Smooth muscle cell (in vitro differentiated cells): ENCODE data around the gene STAG1. TPM values are rescaled to one million over a fixed set of nuclear protein-coding genes. Genes with fewer than 3 reads are reported as not detected.
"Not testable (repeated sequence)": the region's sequence is repeated elsewhere in the genome, so short reads cannot be mapped to it uniquely, and the experiment has no call there.

ENCODE experiments used
- DNase-seq: peaks from one replicate; lab custom pipeline; 2025; ENCODE audit not compliant: unreplicated experiment; lab: John Stamatoyannopoulos, UW
- H2AFZ ChIP-seq: fragments of 200-600 bp; sonication (generic); 2 replicates; pipeline ENCODE4 v1.6.0; 2016; ENCODE audit warnings: antibody characterized with exemption, low read depth, mild to moderate bottlenecking
- H3F3A ChIP-seq: fragments of 200-600 bp; sonication (generic); 2 replicates; pipeline ENCODE4 v1.6.0; 2017; ENCODE audit warnings: antibody characterized with exemption, low read depth
- H3K27ac ChIP-seq: fragments of 200-600 bp; sonication (generic); 2 replicates; pipeline ENCODE4 v1.5.1; 2016; ENCODE audit warnings: low read depth, mild to moderate bottlenecking
- H3K27me3 ChIP-seq: fragments of 200-600 bp; sonication (generic); 2 replicates; pipeline ENCODE4 v1.6.1; 2016; ENCODE audit warnings: low read depth, mild to moderate bottlenecking
- H3K36me3 ChIP-seq: fragments of 200-600 bp; sonication (generic); 2 replicates; pipeline ENCODE4 v1.5.1; 2016; ENCODE audit warnings: low read depth
- H3K4me1 ChIP-seq: fragments of 200-600 bp; sonication (generic); 2 replicates; pipeline ENCODE4 v1.5.1; 2016; ENCODE audit warnings: low read depth
- H3K4me2 ChIP-seq: fragments of 200-600 bp; sonication (generic); 2 replicates; pipeline ENCODE4 v1.6.0; 2016; ENCODE audit warnings: mild to moderate bottlenecking
- H3K4me3 ChIP-seq: fragments of 200-600 bp; sonication (generic); 2 replicates; pipeline ENCODE4 v1.5.1; 2016; ENCODE audit warnings: mild to moderate bottlenecking
- H3K79me2 ChIP-seq: fragments of 200-600 bp; sonication (generic); 2 replicates; pipeline ENCODE4 v1.6.0; 2016; ENCODE audit warnings: low read depth, mild to moderate bottlenecking
- H3K9ac ChIP-seq: fragments of 200-600 bp; sonication (generic); 2 replicates; pipeline ENCODE4 v1.6.0; 2016; ENCODE audit warnings: low read depth
- H3K9me3 ChIP-seq: fragments of 200-600 bp; sonication (generic); replicated peaks from 2 replicates; pipeline ENCODE4 v1.5.1; 2016; ENCODE audit warnings: low read depth
- H4K20me1 ChIP-seq: fragments of 200-600 bp; sonication (generic); 2 replicates; pipeline ENCODE4 v1.6.0; 2016; ENCODE audit warnings: low read depth
- WGBS: methylation state at CpG from one replicate; pipeline ENCODE4 v1.1.7; 2016; ENCODE audit warnings: low lambda C conversion rate; 5-methylcytosine and 5-hydroxymethylcytosine counted together
- polyA plus RNA-seq: library from polyadenylated mRNA; unstranded; fragments of >200 nt; fragmentation: Nextera tagmentation; extraction: Ambion mirVana; gene quantifications from 2 replicates; pipeline ENCODE4 v1.2.1, GENCODE V29; 2016
- total RNA-seq: library from RNA; depleted of rRNA; stranded (reverse); fragments of >200 nt; gene quantifications from 2 replicates; pipeline ENCODE4 v1.2.3, GENCODE V29; 2014
- TF ChIP-seq, protein P1 (sequence below): fragments of 200-600 bp; sonication (generic); IDR thresholded peaks from 2 replicates; pipeline ENCODE4 v1.5.1; 2017; ENCODE audit warnings: borderline replicate concordance, mild to moderate bottlenecking, antibody characterized with exemption; ENCODE audit not compliant: insufficient read depth, poor library complexity, severe bottlenecking

Gene STAG1
- total and polyA plus RNA-seq, 2 experiments from 2014 or later, result 14.6 to 29.5 TPM

DNA sequence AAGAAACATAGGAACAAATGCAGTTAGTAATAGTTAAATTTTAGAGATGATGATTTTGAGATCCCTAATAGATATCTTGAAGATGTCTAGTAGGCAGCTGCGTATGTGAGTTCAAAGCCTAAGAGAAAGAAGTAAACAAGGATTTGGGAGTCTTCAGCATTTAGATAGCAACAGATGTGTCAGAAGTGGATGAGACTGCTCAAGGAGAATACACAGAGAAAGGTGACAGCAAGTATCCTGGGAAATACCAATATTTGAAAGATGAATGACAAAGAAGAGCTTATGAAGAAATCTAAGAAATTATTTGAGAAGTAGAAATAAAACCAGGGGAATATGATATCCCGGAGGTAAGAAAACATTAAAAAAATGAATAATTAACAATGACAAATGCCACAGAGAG lies 371.1 kb downstream of the STAG1 start:
- H3F3A ChIP-seq, result no peaks in the 10 kb centered on the region
- H3K4me3 ChIP-seq, result no peak overlapping the region
- no peak overlapping the region for H2AFZ ChIP-seq
- no peak for DNase-seq
- H3K27me3 ChIP-seq, result no peaks in the 10 kb centered on the region
- TF ChIP-seq, protein P1, sequence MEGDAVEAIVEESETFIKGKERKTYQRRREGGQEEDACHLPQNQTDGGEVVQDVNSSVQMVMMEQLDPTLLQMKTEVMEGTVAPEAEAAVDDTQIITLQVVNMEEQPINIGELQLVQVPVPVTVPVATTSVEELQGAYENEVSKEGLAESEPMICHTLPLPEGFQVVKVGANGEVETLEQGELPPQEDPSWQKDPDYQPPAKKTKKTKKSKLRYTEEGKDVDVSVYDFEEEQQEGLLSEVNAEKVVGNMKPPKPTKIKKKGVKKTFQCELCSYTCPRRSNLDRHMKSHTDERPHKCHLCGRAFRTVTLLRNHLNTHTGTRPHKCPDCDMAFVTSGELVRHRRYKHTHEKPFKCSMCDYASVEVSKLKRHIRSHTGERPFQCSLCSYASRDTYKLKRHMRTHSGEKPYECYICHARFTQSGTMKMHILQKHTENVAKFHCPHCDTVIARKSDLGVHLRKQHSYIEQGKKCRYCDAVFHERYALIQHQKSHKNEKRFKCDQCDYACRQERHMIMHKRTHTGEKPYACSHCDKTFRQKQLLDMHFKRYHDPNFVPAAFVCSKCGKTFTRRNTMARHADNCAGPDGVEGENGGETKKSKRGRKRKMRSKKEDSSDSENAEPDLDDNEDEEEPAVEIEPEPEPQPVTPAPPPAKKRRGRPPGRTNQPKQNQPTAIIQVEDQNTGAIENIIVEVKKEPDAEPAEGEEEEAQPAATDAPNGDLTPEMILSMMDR, result no peak
- H3K27ac ChIP-seq, result no peak overlapping the region
- H3K4me2 ChIP-seq, result no peak overlapping the region
- no peaks in the 10 kb centered on the region for H3K79me2 ChIP-seq
- H4K20me1 ChIP-seq, result no peaks in the 10 kb centered on the region
- H3K9me3 ChIP-seq, result no peaks in the 10 kb centered on the region
- H3K9ac ChIP-seq, result no peak overlapping the region
- 88% methylated on average over 2 of the region's 2 CpGs for WGBS
- no peaks in the 10 kb centered on the region for H3K36me3 ChIP-seq
- no peaks in the 10 kb centered on the region for H3K4me1 ChIP-seq

DNA sequence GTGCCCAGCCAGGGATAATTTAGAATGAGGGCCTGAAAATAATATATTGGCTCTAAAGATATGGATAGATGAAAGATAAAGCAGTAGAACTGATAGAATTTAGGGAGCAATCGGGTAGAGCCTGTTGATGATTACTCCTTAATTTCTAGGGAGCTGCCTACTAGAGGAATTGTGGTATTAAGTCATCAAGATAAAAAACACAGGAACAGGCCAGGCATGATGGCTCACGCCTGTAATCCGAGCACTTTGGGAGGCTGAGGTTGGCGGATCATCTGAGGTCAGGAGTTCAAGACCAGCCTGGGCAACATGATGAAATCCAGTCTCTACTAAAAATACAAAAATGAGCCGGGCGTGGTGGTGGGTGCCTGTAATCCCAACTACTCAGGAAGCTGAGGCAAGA lies 371.6 kb downstream of the STAG1 start:
- Histone ChIP-seq H3K9me3 (no peaks in the 10 kb centered on the region), H3K9ac (no peak overlapping the region), H3K27ac (no peak overlapping the region), H2AFZ (no peak overlapping the region), H3K4me3 (no peak overlapping the region), H3K4me2 (no peak overlapping the region), H3K4me1 (no peaks in the 10 kb centered on the region), H3K79me2 (no peaks in the 10 kb centered on the region), H3F3A (no peaks in the 10 kb centered on the region), H3K27me3 (no peaks in the 10 kb centered on the region), H3K36me3 (no peaks in the 10 kb centered on the region), H4K20me1 (no peaks in the 10 kb centered on the region)
- no peak for DNase-seq
- 72% methylated on average over 6 of the region's 6 CpGs for WGBS
- TF ChIP-seq, protein P1, result no peak

DNA sequence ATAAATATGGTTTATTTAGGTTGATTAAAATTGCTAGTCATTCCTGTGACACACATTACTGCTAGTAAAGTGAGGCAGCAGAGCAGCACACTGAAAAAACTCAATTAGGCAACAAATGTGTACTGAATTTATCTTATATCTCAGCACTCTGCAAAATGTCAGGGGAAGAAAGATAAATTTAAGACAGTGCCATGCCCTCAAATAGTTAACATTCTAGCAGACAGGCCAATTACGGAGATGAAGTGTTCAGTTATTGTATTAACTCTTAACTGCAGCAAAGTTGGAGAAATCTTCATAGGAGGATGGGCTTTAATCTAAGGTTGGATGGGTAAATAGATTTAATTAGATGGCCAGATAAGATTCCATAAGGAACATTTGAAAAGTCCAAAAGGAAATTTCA lies 374.2 kb downstream of the STAG1 start:
- TF ChIP-seq, protein P1, result no peak
- Histone ChIP-seq H3K27ac (no peak overlapping the region), H3K4me2 (no peak overlapping the region), H4K20me1 (no peaks in the 10 kb centered on the region), H3K79me2 (no peaks in the 10 kb centered on the region), H3K4me1 (no peaks in the 10 kb centered on the region), H3K9ac (no peak overlapping the region), H3K4me3 (no peak overlapping the region), H3F3A (no peaks in the 10 kb centered on the region), H3K36me3 (no peaks in the 10 kb centered on the region), H2AFZ (no peak overlapping the region), H3K27me3 (no peaks in the 10 kb centered on the region), H3K9me3 (no peaks in the 10 kb centered on the region)
- WGBS, result 54% methylated on average over 1 of the region's 1 CpG
- no peak for DNase-seq

DNA sequence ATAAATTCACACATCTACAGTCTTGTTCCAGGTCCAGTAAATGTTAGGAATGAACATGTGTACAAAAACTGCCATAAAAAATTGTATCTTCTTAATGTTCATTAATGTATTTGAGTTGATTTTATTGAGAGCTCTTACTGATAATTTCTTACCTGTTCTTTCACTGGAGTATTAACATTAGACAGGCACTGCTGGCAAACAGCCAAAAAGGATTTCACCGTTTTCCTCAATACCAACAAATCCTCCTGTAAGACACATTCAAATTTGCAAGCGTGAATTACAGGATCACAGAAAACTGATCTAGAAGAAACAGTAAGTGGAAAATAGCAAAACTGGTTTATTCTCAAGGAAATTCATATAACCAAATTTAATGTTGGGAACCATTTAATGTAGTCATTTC lies 374.7 kb downstream of the STAG1 start:
- no peaks in the 10 kb centered on the region for H3K27me3 ChIP-seq
- no peak overlapping the region for H3K4me3 ChIP-seq
- WGBS, result 88% methylated on average over 2 of the region's 2 CpGs
- DNase-seq, result no peak
- H3K9me3 ChIP-seq, result no peaks in the 10 kb centered on the region
- H3F3A ChIP-seq, result no peaks in the 10 kb centered on the region
- no peaks in the 10 kb centered on the region for H3K36me3 ChIP-seq
- no peaks in the 10 kb centered on the region for H3K4me1 ChIP-seq
- H3K79me2 ChIP-seq, result no peaks in the 10 kb centered on the region
- no peak overlapping the region for H3K27ac ChIP-seq
- H2AFZ ChIP-seq, result no peak overlapping the region
- H4K20me1 ChIP-seq, result no peaks in the 10 kb centered on the region
- no peak overlapping the region for H3K9ac ChIP-seq
- TF ChIP-seq, protein P1, result no peak
- no peak overlapping the region for H3K4me2 ChIP-seq

DNA sequence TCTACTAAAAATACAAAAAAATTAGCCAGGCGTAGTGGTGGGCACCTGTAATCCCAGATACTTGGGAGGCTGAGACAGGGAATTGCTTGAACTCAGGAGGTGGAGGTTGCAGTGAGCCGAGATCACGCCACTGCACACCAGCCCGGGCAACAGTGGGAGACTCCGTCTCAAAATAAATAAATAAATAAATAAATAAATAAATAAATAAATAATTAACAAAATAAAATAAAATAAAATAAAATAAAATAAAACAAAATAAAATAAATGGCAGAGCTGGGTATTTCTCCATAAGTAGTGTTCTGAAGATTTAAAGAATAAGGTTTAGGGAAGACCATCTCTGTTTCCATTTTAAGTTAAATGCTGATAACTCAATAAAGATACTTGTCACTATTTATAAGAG lies 376.4 kb downstream of the STAG1 start:
- not testable (repeated sequence) for H3K36me3 ChIP-seq, H4K20me1 ChIP-seq, H3K27me3 ChIP-seq, H3K9ac ChIP-seq, H3K9me3 ChIP-seq, H3K79me2 ChIP-seq, H3K4me3 ChIP-seq, H2AFZ ChIP-seq, H3F3A ChIP-seq, H3K4me2 ChIP-seq, DNase-seq, H3K4me1 ChIP-seq, H3K27ac ChIP-seq
- WGBS, result over 99% methylated on average over 5 of the region's 5 CpGs
